MM.1S (cell line): ENCODE measurements around the gene DCP1A.
"Not testable (repeated sequence)": the region's sequence is repeated elsewhere in the genome, so short reads cannot be mapped to it uniquely, and the experiment has no call there.

ENCODE experiments used
- DNase-seq: peaks from one replicate; pipeline ENCODE4 v3.0.0-alpha.2; 2015
- H2AFZ ChIP-seq: fragments of 300-600 bp; sonication (generic); 2 replicates; pipeline ENCODE4 v1.6.0; 2016; ENCODE audit warnings: antibody characterized with exemption, low read length
- H3F3A ChIP-seq: fragments of 300-600 bp; sonication (generic); 2 replicates; pipeline ENCODE4 v1.6.1; 2016; ENCODE audit warnings: mild to moderate bottlenecking, antibody characterized with exemption, low read length, moderate library complexity, mixed read lengths; ENCODE audit not compliant: insufficient read depth
- H3K27ac ChIP-seq: fragments of 300-600 bp; sonication (generic); 2 replicates; pipeline ENCODE4 v1.5.1; 2016; ENCODE audit warnings: mild to moderate bottlenecking, low read length
- H3K27me3 ChIP-seq: fragments of 300-600 bp; sonication (generic); replicated peaks from 2 replicates; pipeline ENCODE4 v1.6.0; 2016; ENCODE audit warnings: low read length; ENCODE audit not compliant: insufficient read depth
- H3K36me3 ChIP-seq: fragments of 300-600 bp; sonication (generic); replicated peaks from 2 replicates; pipeline ENCODE4 v1.6.1; 2016; ENCODE audit warnings: mild to moderate bottlenecking, low read length, mixed read lengths; ENCODE audit not compliant: insufficient read depth
- H3K4me1 ChIP-seq: fragments of 300-600 bp; sonication (generic); 2 replicates; pipeline ENCODE4 v1.6.1; 2016; ENCODE audit warnings: low read length, mixed read lengths
- H3K4me2 ChIP-seq: fragments of 300-600 bp; sonication (generic); 2 replicates; pipeline ENCODE4 v1.6.0; 2016; ENCODE audit warnings: low read depth, low read length
- H3K4me3 ChIP-seq: fragments of 300-600 bp; sonication (generic); 2 replicates; pipeline ENCODE4 v1.5.1; 2016; ENCODE audit warnings: low read length, mixed read lengths
- H3K79me2 ChIP-seq: fragments of 300-600 bp; sonication (generic); 2 replicates; pipeline ENCODE4 v1.6.1; 2016; ENCODE audit warnings: mixed run types, low read length, mixed read lengths
- H3K9ac ChIP-seq: fragments of 300-600 bp; sonication (generic); 2 replicates; pipeline ENCODE4 v1.6.1; 2016; ENCODE audit warnings: low read length, mixed read lengths
- H3K9me2 ChIP-seq: fragments of 300-600 bp; sonication (generic); replicated peaks from 2 replicates; pipeline ENCODE4 v1.6.1; 2016; ENCODE audit warnings: mild to moderate bottlenecking, low read length, mixed read lengths; ENCODE audit not compliant: insufficient read depth
- H3K9me3 ChIP-seq: fragments of 300-600 bp; sonication (generic); replicated peaks from 2 replicates; pipeline ENCODE4 v1.6.1; 2016; ENCODE audit warnings: mild to moderate bottlenecking, low read length, mixed read lengths; ENCODE audit not compliant: insufficient read depth
- H4K20me1 ChIP-seq: fragments of 300-600 bp; sonication (generic); 2 replicates; pipeline ENCODE4 v1.6.1; 2016; ENCODE audit warnings: mild to moderate bottlenecking, low read length, moderate library complexity, mixed read lengths; ENCODE audit not compliant: insufficient read depth
- CTCF ChIP-seq: fragments of 300-600 bp; sonication (generic); IDR thresholded peaks from 2 replicates; pipeline ENCODE4 v1.5.1; 2016; ENCODE audit warnings: antibody characterized with exemption, low read length, mixed read lengths
- EZH2 ChIP-seq: fragments of 300-600 bp; sonication (generic); optimal IDR thresholded peaks from 2 replicates; pipeline ENCODE3; 2017; ENCODE audit warnings: low read depth, mild to moderate bottlenecking, antibody characterized with exemption, low read length, mixed read lengths
- EZH2phosphoT487 ChIP-seq: fragments of 300-600 bp; sonication (generic); IDR thresholded peaks from 2 replicates; pipeline ENCODE4 v1.6.1; 2018; ENCODE audit warnings: antibody characterized with exemption, low read length

DCP1A gene

GRCh38 chr3:53329897-53330296, 17.4 kb downstream of the DCP1A start:
- Histone ChIP-seq H3K27ac (no peak overlapping the region), H3K4me2 (no peak overlapping the region), H3K79me2 (peaks cover 41% of the 10 kb centered on the region), H3K4me1 (no peaks in the 10 kb centered on the region), H2AFZ (no peak overlapping the region), H3K9me3 (no peaks in the 10 kb centered on the region), H3F3A (no peaks in the 10 kb centered on the region), H3K4me3 (no peak overlapping the region), H4K20me1 (no peaks in the 10 kb centered on the region), H3K36me3 (peaks cover 4% of the 10 kb centered on the region; the same call in 1 of the 2 replicates), H3K9me2 (no peaks in the 10 kb centered on the region), H3K27me3 (no peaks in the 10 kb centered on the region), H3K9ac (no peak overlapping the region)
- TF ChIP-seq CTCF = no peak
- TF ChIP-seq EZH2phosphoT487 = no peak
- TF ChIP-seq EZH2 = no peak
- DNase-seq = no peak

- Histone ChIP-seq H3K9me3 (no peaks in the 10 kb centered on the region), H3K27me3 (no peaks in the 10 kb centered on the region), H3K9ac (no peak overlapping the region), H3K9me2 (no peaks in the 10 kb centered on the region), H3K4me1 (no peaks in the 10 kb centered on the region), H3K4me2 (no peak overlapping the region), H2AFZ (no peak overlapping the region), H3K4me3 (no peak overlapping the region), H3K27ac (no peak overlapping the region), H3F3A (no peaks in the 10 kb centered on the region), H3K36me3 (peaks cover 4% of the 10 kb centered on the region; the same call in 1 of the 2 replicates), H4K20me1 (no peaks in the 10 kb centered on the region), H3K79me2 (peaks cover 51% of the 10 kb centered on the region)
- no peak for DNase-seq
- TF ChIP-seq CTCF (no peak), EZH2 (no peak), EZH2phosphoT487 (no peak)
These were observed 18.6 kb downstream of the DCP1A start for GRCh38 chr3:53328746-53329145.

GRCh38 chr3:53327986-53328385, 19.4 kb downstream of the DCP1A start:
- not testable (repeated sequence) for H3K4me3 ChIP-seq, H4K20me1 ChIP-seq, H3K4me2 ChIP-seq, H3K9ac ChIP-seq, H2AFZ ChIP-seq, H3K4me1 ChIP-seq, H3K9me3 ChIP-seq, DNase-seq, H3K9me2 ChIP-seq, H3K27ac ChIP-seq, H3K36me3 ChIP-seq, H3F3A ChIP-seq, H3K27me3 ChIP-seq
- H3K79me2 ChIP-seq = peaks cover 57% of the 10 kb centered on the region

- Histone ChIP-seq H2AFZ (no peak overlapping the region), H3K36me3 (peaks cover 4% of the 10 kb centered on the region; the same call in 1 of the 2 replicates)
- no peak for DNase-seq
These were observed 23.2 kb downstream of the DCP1A start for GRCh38 chr3:53324105-53324504.

More at GRCh38 chr3:53324105-53324504, 23.2 kb downstream of the DCP1A start:
- H3K79me2 ChIP-seq = peaks cover 38% of the 10 kb centered on the region
- H3K27ac ChIP-seq = no peak overlapping the region
- H3K4me2 ChIP-seq = no peak overlapping the region
- no peaks in the 10 kb centered on the region for H3F3A ChIP-seq
- H3K27me3 ChIP-seq = no peaks in the 10 kb centered on the region
- H3K9me3 ChIP-seq = no peaks in the 10 kb centered on the region
- no peaks in the 10 kb centered on the region for H4K20me1 ChIP-seq
- H3K4me1 ChIP-seq = no peaks in the 10 kb centered on the region
- H3K9ac ChIP-seq = no peak overlapping the region
- no peak for TF ChIP-seq CTCF
- TF ChIP-seq EZH2 = no peak
- no peaks in the 10 kb centered on the region for H3K9me2 ChIP-seq
- H3K4me3 ChIP-seq = no peak overlapping the region
